Cardiac muscle cell (in vitro differentiated cells and primary cell): ENCODE results near the gene ACER3. TPM values are rescaled to one million over a fixed set of nuclear protein-coding genes. Genes with fewer than 3 reads are reported as not detected.
"Not testable (repeated sequence)": the region's sequence is repeated elsewhere in the genome, so short reads cannot be mapped to it uniquely, and the experiment has no call there.

Experiments
- DNase-seq, 2 donors: peaks; one replicate each; pipeline versions ENCODE4 v3.0.0 to v3.0.0-alpha.2; 2010 to 2017; ENCODE audit warnings: low read depth in 1 of 2, low spot score in 1 of 2
- H3K27ac ChIP-seq: fragments of 200-600 bp; sonication (generic); 2 replicates; pipeline ENCODE4 v1.5.1; 2016
- H3K27me3 ChIP-seq: fragments of 200-600 bp; sonication (generic); 2 replicates; pipeline ENCODE4 v1.6.0; 2016; ENCODE audit warnings: control low read depth
- H3K36me3 ChIP-seq: fragments of 200-600 bp; sonication (generic); 2 replicates; pipeline ENCODE4 v1.5.1; 2016; ENCODE audit warnings: control low read depth
- H3K4me1 ChIP-seq: fragments of 200-600 bp; sonication (generic); 2 replicates; pipeline ENCODE4 v1.8.1; 2017; ENCODE audit warnings: low read depth, mild to moderate bottlenecking, mixed run types
- H3K4me3 ChIP-seq: fragments of 200-600 bp; sonication (generic); 2 replicates; pipeline ENCODE4 v1.5.1; 2016; ENCODE audit warnings: mild to moderate bottlenecking
- H3K9me3 ChIP-seq: fragments of 200-600 bp; sonication (generic); 2 replicates; pipeline ENCODE4 v1.5.1; 2017; ENCODE audit warnings: low read depth, mild to moderate bottlenecking, control low read depth
- polyA plus RNA-seq: library from polyadenylated mRNA; unstranded; fragments of >200 nt; fragmentation: Nextera tagmentation; extraction: Ambion mirVana; gene quantifications from 2 replicates; pipeline ENCODE4 v1.2.1, GENCODE V29; 2016
- total RNA-seq: library from RNA; depleted of rRNA; stranded (reverse); fragments of >200 nt; gene quantifications from 2 replicates; pipeline ENCODE4 v1.2.3, GENCODE V29; 2016
- TF ChIP-seq, protein P1 (sequence below): IDR thresholded peaks from 2 replicates; pipeline ENCODE4 v1.5.1; 2012; ENCODE audit warnings: low read depth, mild to moderate bottlenecking, low read length

The ACER3 gene
- total and polyA plus RNA-seq, 2 experiments from 2014 or later = 5.6 to 9.8 TPM

DNA sequence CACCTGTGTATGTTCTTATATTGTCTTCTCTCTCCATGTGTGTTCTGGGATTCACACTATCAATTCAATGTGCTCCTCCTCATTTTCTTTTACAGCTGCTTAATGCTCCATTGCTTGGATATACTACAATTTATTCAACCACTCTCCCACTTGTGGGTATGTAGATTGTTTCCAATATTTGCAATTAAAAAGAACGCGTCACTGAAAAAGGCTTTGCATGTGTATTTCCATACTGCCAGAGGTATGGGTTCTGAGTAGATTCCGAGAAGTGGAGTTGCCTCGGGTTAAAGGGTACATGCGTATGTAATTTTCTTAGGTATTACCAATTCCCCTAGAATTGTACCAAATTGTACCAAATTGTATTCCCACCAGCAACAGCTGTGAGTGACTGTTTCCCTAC lies 199.1 kb downstream of the ACER3 start:
- H3K4me1 ChIP-seq = no peaks in the 10 kb centered on the region
- H3K36me3 ChIP-seq = no peaks in the 10 kb centered on the region
- no peaks in the 10 kb centered on the region for H3K27me3 ChIP-seq
- TF ChIP-seq, protein P1, sequence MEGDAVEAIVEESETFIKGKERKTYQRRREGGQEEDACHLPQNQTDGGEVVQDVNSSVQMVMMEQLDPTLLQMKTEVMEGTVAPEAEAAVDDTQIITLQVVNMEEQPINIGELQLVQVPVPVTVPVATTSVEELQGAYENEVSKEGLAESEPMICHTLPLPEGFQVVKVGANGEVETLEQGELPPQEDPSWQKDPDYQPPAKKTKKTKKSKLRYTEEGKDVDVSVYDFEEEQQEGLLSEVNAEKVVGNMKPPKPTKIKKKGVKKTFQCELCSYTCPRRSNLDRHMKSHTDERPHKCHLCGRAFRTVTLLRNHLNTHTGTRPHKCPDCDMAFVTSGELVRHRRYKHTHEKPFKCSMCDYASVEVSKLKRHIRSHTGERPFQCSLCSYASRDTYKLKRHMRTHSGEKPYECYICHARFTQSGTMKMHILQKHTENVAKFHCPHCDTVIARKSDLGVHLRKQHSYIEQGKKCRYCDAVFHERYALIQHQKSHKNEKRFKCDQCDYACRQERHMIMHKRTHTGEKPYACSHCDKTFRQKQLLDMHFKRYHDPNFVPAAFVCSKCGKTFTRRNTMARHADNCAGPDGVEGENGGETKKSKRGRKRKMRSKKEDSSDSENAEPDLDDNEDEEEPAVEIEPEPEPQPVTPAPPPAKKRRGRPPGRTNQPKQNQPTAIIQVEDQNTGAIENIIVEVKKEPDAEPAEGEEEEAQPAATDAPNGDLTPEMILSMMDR = no peak
- H3K9me3 ChIP-seq = no peaks in the 10 kb centered on the region
- no peak for DNase-seq
- H3K4me3 ChIP-seq = no peak overlapping the region
- no peak overlapping the region for H3K27ac ChIP-seq

DNA sequence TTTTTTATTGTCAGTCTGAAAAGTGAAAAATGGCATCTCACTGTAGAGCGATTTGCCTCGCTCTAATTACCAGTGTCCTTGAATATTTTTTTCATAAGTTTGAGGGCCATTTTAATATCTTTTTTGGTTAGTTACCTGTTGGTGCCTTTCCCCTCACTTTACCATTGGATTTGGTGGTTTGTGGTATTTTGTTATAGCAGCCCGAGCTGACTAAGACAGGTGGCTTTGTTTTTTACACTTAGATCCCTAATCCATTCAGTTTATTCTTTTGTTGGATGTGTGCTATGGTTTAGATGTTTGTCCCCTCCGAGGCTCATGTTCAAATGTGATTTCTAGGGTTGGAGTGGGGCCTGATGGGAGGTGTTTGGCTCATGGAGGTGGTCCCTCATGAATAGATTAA lies 199.5 kb downstream of the ACER3 start:
- TF ChIP-seq, protein P1 = no peak
- H3K27me3 ChIP-seq = no peaks in the 10 kb centered on the region

DNA sequence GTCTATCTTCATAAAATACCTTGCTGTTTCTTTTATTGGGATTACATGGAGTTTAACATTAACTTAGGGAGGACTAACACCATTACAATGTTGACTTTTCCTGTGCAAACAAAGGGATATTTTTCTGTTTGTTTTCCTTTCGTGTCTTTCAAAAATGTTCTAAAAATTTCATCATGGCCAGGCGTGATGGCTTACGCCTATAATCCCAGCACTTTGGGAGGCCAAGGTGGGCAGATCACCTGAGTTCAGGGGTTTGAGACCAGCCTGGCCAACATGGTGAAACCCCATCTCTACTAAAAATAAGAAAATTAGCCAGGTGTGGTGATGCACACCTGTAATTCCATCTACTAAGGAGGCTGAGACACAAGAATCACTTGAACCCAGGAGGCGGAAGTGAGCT lies 200.5 kb downstream of the ACER3 start:
- not testable (repeated sequence) for H3K27ac ChIP-seq, H3K4me1 ChIP-seq, H3K4me3 ChIP-seq, H3K36me3 ChIP-seq, H3K9me3 ChIP-seq, H3K27me3 ChIP-seq, DNase-seq

More for the DNA sequence above, 199.5 kb downstream of the ACER3 start:
- no peak for DNase-seq
- H3K9me3 ChIP-seq = no peaks in the 10 kb centered on the region
- H3K36me3 ChIP-seq = no peaks in the 10 kb centered on the region
- H3K4me3 ChIP-seq = no peak overlapping the region
- H3K27ac ChIP-seq = no peak overlapping the region
- H3K4me1 ChIP-seq = no peaks in the 10 kb centered on the region

DNA sequence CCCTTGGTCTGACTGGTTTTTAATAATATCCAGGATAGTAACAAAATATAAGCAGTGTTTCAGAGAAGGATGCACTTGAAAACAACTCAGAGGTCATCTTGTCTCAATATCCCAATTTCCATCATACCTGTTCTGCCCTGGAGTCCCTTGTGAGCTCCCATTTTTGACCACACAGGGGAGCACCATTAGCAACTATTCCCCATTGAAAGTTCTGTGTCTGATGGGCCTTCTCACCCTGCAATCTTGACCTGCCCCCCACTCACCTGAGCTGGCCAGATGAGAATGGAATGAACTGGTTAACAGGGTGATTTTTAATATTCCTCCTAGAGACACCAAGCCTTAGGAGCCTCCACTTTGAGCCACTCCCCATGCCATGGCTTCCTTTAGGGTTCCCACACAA lies 202.2 kb downstream of the ACER3 start:
- Histone ChIP-seq H3K9me3 (no peaks in the 10 kb centered on the region), H3K27me3 (no peaks in the 10 kb centered on the region), H3K4me3 (no peak overlapping the region), H3K36me3 (no peaks in the 10 kb centered on the region), H3K27ac (no peak overlapping the region), H3K4me1 (no peaks in the 10 kb centered on the region)
- DNase-seq = no peak
- TF ChIP-seq, protein P1 = peak; percentile 8

DNA sequence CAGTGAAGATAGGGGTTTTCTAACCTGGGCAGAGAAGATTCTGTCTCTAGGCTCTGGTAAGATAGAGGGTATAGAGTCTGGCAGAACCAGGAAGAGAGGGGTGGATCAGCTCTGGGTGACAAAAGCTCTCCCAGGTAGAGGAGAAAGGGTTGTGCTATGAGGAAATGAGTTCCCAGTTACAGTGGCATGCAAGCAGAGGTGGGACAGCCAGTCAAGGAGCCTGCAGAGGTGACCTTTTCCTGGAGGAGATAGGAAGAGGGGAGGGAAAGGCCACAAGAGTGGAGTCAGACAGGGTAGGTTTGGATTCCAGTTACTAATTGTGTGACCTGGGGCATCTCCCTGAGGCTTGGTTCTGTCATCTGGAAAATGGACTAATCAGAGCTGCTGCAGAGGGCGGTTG lies 202.7 kb downstream of the ACER3 start:
- Histone ChIP-seq H3K4me1 (no peaks in the 10 kb centered on the region), H3K27ac (no peak overlapping the region), H3K4me3 (no peak overlapping the region), H3K36me3 (no peaks in the 10 kb centered on the region), H3K27me3 (no peaks in the 10 kb centered on the region), H3K9me3 (no peaks in the 10 kb centered on the region)
- no peak for DNase-seq
- TF ChIP-seq, protein P1 = no peak

DNA sequence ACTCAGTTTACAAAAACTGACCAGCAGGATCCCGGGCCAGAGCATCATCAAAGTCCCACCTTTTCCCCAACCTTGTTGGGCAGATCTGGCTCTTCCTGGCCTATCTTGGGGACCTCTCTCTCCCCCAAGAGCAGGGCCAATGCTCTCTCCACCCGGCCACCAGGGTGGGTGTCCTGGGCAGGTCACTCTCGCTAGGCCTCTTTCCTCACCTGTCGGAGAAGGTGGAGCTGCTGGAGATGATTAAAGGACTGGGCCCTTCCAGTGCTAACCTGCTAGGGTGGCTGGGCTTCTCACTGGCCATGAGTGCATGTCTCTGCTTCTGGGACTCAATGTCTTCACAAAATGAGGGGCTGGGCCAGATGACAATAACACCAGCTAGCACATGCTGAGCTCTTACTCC lies 203.1 kb downstream of the ACER3 start:
- Histone ChIP-seq H3K4me3 (no peak overlapping the region), H3K9me3 (no peaks in the 10 kb centered on the region), H3K27ac (no peak overlapping the region), H3K4me1 (no peaks in the 10 kb centered on the region), H3K36me3 (no peaks in the 10 kb centered on the region), H3K27me3 (no peaks in the 10 kb centered on the region)
- TF ChIP-seq, protein P1 = no peak
- DNase-seq = no peak
